22Rv1 (cell line): Measurements from ENCODE around the gene SLX4IP.

Experiments
- H3K27ac ChIP-seq: fragments of 450-650 bp; 2 replicates; pipeline ENCODE4 v1.5.1; 2017
- CTCF ChIP-seq: fragments of 450-650 bp; IDR thresholded peaks from 2 replicates; pipeline ENCODE4 v1.5.1; 2017; ENCODE audit warnings: mild to moderate bottlenecking
- ZFX ChIP-seq: fragments of 450-650 bp; IDR thresholded peaks from 2 replicates; pipeline ENCODE4 v1.6.1; 2017; ENCODE audit warnings: antibody characterized with exemption, borderline replicate concordance

SLX4IP gene

GRCh38 chr20:10625641-10626040 is 190.5 kb downstream of the SLX4IP start:
- H3K27ac ChIP-seq, result no peak overlapping the region
- TF ChIP-seq CTCF, result no peak
- TF ChIP-seq ZFX, result no peak

- no peak overlapping the region for H3K27ac ChIP-seq
- no peak for TF ChIP-seq ZFX
- TF ChIP-seq CTCF, result no peak
Observed at GRCh38 chr20:10626896-10627295, 191.8 kb downstream of the SLX4IP start.

- TF ChIP-seq ZFX, result no peak
- TF ChIP-seq CTCF, result no peak
- no peak overlapping the region for H3K27ac ChIP-seq
Observed at GRCh38 chr20:10629946-10630650, 195.0 kb downstream of the SLX4IP start.

GRCh38 chr20:10631126-10631525 is 196.0 kb downstream of the SLX4IP start:
- no peak overlapping the region for H3K27ac ChIP-seq
- no peak for TF ChIP-seq ZFX
- no peak for TF ChIP-seq CTCF

- no peak for TF ChIP-seq CTCF
- H3K27ac ChIP-seq, result no peak overlapping the region
Observed at GRCh38 chr20:10632721-10633509, 197.8 kb downstream of the SLX4IP start.

- TF ChIP-seq ZFX, result no peak
- no peak for TF ChIP-seq CTCF
- no peak overlapping the region for H3K27ac ChIP-seq
Observed at GRCh38 chr20:10633718-10634117, 198.6 kb downstream of the SLX4IP start.

- TF ChIP-seq ZFX (no peak), CTCF (no peak)
- H3K27ac ChIP-seq, result no peak overlapping the region
Observed at GRCh38 chr20:10634211-10634610, 199.1 kb downstream of the SLX4IP start.
